Smooth muscle cell (in vitro differentiated cells): ENCODE measurements around the gene INSR. TPM values are rescaled to one million over a fixed set of nuclear protein-coding genes. Genes with fewer than 3 reads are reported as not detected.

Source experiments
- DNase-seq: peaks from one replicate; lab custom pipeline; 2025; ENCODE audit not compliant: unreplicated experiment; lab: John Stamatoyannopoulos, UW
- H2AFZ ChIP-seq: fragments of 200-600 bp; sonication (generic); 2 replicates; pipeline ENCODE4 v1.6.0; 2016; ENCODE audit warnings: antibody characterized with exemption, low read depth, mild to moderate bottlenecking
- H3F3A ChIP-seq: fragments of 200-600 bp; sonication (generic); 2 replicates; pipeline ENCODE4 v1.6.0; 2017; ENCODE audit warnings: antibody characterized with exemption, low read depth
- H3K27ac ChIP-seq: fragments of 200-600 bp; sonication (generic); 2 replicates; pipeline ENCODE4 v1.5.1; 2016; ENCODE audit warnings: low read depth, mild to moderate bottlenecking
- H3K27me3 ChIP-seq: fragments of 200-600 bp; sonication (generic); 2 replicates; pipeline ENCODE4 v1.6.1; 2016; ENCODE audit warnings: low read depth, mild to moderate bottlenecking
- H3K36me3 ChIP-seq: fragments of 200-600 bp; sonication (generic); 2 replicates; pipeline ENCODE4 v1.5.1; 2016; ENCODE audit warnings: low read depth
- H3K4me1 ChIP-seq: fragments of 200-600 bp; sonication (generic); 2 replicates; pipeline ENCODE4 v1.5.1; 2016; ENCODE audit warnings: low read depth
- H3K4me2 ChIP-seq: fragments of 200-600 bp; sonication (generic); 2 replicates; pipeline ENCODE4 v1.6.0; 2016; ENCODE audit warnings: mild to moderate bottlenecking
- H3K4me3 ChIP-seq: fragments of 200-600 bp; sonication (generic); 2 replicates; pipeline ENCODE4 v1.5.1; 2016; ENCODE audit warnings: mild to moderate bottlenecking
- H3K79me2 ChIP-seq: fragments of 200-600 bp; sonication (generic); 2 replicates; pipeline ENCODE4 v1.6.0; 2016; ENCODE audit warnings: low read depth, mild to moderate bottlenecking
- H3K9ac ChIP-seq: fragments of 200-600 bp; sonication (generic); 2 replicates; pipeline ENCODE4 v1.6.0; 2016; ENCODE audit warnings: low read depth
- H3K9me3 ChIP-seq: fragments of 200-600 bp; sonication (generic); replicated peaks from 2 replicates; pipeline ENCODE4 v1.5.1; 2016; ENCODE audit warnings: low read depth
- H4K20me1 ChIP-seq: fragments of 200-600 bp; sonication (generic); 2 replicates; pipeline ENCODE4 v1.6.0; 2016; ENCODE audit warnings: low read depth
- CTCF ChIP-seq: fragments of 200-600 bp; sonication (generic); IDR thresholded peaks from 2 replicates; pipeline ENCODE4 v1.5.1; 2017; ENCODE audit warnings: borderline replicate concordance, mild to moderate bottlenecking, antibody characterized with exemption; ENCODE audit not compliant: insufficient read depth, poor library complexity, severe bottlenecking
- whole genome bisulfite sequencing: methylation state at CpG from one replicate; pipeline ENCODE4 v1.1.7; 2016; ENCODE audit warnings: low lambda C conversion rate; 5-methylcytosine and 5-hydroxymethylcytosine counted together
- polyA plus RNA-seq: library from polyadenylated mRNA; unstranded; fragments of >200 nt; fragmentation: Nextera tagmentation; extraction: Ambion mirVana; gene quantifications from 2 replicates; pipeline ENCODE4 v1.2.1, GENCODE V29; 2016
- total RNA-seq: library from RNA; depleted of rRNA; stranded (reverse); fragments of >200 nt; gene quantifications from 2 replicates; pipeline ENCODE4 v1.2.3, GENCODE V29; 2014

Gene INSR
- total and polyA plus RNA-seq, 2 experiments from 2014 or later: 2.8 to 12.7 TPM

DNA sequence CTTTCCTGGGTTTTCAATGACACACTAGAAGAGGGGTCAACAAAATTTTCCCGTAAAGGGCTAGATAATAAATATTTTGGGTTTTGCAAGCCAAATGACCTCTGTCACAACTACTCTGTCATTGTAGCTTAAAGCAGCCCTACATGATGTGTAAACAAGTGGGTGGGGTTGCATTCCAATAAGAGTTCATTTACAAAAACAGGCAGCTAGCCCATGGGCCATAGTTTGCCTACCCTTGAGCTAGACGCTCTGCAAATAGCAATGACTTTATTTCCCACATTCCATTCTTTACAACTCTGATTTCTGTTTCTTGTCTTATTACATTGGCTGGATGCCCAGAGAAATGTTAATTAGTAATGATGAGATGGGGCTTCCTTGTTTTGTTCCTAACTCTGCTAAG, 148.7 kb downstream of the INSR start:
- Histone ChIP-seq H3K27ac (no peak overlapping the region), H3K27me3 (no peaks in the 10 kb centered on the region), H3K4me2 (no peak overlapping the region), H3K79me2 (no peaks in the 10 kb centered on the region), H3K4me1 (no peaks in the 10 kb centered on the region), H4K20me1 (no peaks in the 10 kb centered on the region), H3K36me3 (no peaks in the 10 kb centered on the region), H3F3A (no peaks in the 10 kb centered on the region), H2AFZ (no peak overlapping the region), H3K9me3 (no peaks in the 10 kb centered on the region), H3K4me3 (no peak overlapping the region), H3K9ac (no peak overlapping the region)
- WGBS: 78% methylated on average over 2 of the region's 2 CpGs
- TF ChIP-seq CTCF: no peak
- DNase-seq: no peak

GRCh38 chr19:7142771-7143170, 151.4 kb downstream of the INSR start:
- Histone ChIP-seq H3K9ac (no peak overlapping the region), H3K4me2 (no peak overlapping the region), H3K27ac (no peak overlapping the region), H3K36me3 (peaks cover 3% of the 10 kb centered on the region), H3K4me3 (no peak overlapping the region), H3F3A (no peaks in the 10 kb centered on the region), H3K9me3 (no peaks in the 10 kb centered on the region), H3K4me1 (no peaks in the 10 kb centered on the region), H3K27me3 (no peaks in the 10 kb centered on the region), H2AFZ (no peak overlapping the region), H3K79me2 (no peaks in the 10 kb centered on the region), H4K20me1 (no peaks in the 10 kb centered on the region)
- no peak for DNase-seq
- over 99% methylated on average over 22 of the region's 22 CpGs for WGBS
- TF ChIP-seq CTCF: no peak

DNA sequence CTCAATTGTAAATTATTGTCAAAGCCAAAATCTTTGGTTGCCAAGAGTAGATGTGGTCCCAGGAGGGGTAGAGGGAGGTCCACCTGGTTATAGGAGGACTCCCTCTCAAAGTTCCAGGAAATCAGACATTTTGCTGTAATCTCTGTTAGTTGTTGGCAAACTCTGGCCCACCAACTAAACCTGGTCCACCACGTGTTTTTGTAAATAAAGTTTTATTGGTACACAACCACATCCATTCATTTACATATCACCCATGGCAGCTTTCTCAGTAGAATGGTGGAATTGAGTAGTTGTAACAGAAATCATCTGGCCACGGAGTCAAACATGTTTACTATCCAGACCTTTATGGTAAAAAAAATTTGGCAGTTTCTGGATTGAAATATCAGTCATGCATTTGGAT, 154.1 kb downstream of the INSR start:
- Histone ChIP-seq H3K27ac (no peak overlapping the region), H2AFZ (no peak overlapping the region), H4K20me1 (no peaks in the 10 kb centered on the region), H3K9me3 (no peaks in the 10 kb centered on the region), H3K4me3 (no peak overlapping the region), H3K27me3 (no peaks in the 10 kb centered on the region), H3K9ac (no peak overlapping the region), H3K79me2 (no peaks in the 10 kb centered on the region), H3K4me2 (no peak overlapping the region), H3F3A (no peaks in the 10 kb centered on the region), H3K36me3 (peaks cover 3% of the 10 kb centered on the region), H3K4me1 (no peaks in the 10 kb centered on the region)
- TF ChIP-seq CTCF: no peak
- 92% methylated on average over 2 of the region's 2 CpGs for WGBS
- no peak for DNase-seq

DNA sequence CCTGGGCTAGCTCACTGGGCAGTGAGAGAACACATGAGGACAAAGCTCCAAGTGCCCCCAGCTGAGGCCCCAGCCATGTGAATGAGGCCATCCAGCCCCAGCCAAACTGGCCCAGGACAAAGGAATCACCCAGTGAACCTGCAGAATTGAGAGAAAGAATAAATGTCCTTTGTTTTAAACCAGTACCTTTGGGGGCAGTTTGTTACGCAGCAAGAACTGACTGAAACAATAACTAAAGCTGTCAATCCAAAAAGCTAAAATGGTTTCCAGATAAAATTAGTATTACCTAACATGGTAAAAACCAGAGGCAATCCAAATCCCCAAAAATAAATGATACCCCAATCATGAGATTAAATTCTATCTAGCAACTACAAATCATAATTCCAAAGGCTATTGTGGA, 155.1 kb downstream of the INSR start:
- Histone ChIP-seq H3K4me2 (no peak overlapping the region), H3K4me1 (no peaks in the 10 kb centered on the region), H2AFZ (no peak overlapping the region), H3K27ac (no peak overlapping the region), H3K36me3 (peaks cover 3% of the 10 kb centered on the region), H3K9ac (no peak overlapping the region), H3F3A (no peaks in the 10 kb centered on the region), H3K27me3 (no peaks in the 10 kb centered on the region), H3K4me3 (no peak overlapping the region), H4K20me1 (no peaks in the 10 kb centered on the region), H3K79me2 (no peaks in the 10 kb centered on the region), H3K9me3 (no peaks in the 10 kb centered on the region)
- DNase-seq: no peak
- 100% methylated on average over 1 of the region's 1 CpG for WGBS
- TF ChIP-seq CTCF: no peak
